HG03159 (cell line): ENCODE results near the gene RAD51B.

Experiments
- ATAC-seq: cut with Tn5 transposase; IDR thresholded peaks from one replicate; pipeline ENCODE4 v1.9.1; 2021; ENCODE audit warnings: mild to moderate bottlenecking, moderate library complexity; ENCODE audit not compliant: unreplicated experiment

Gene RAD51B

DNA sequence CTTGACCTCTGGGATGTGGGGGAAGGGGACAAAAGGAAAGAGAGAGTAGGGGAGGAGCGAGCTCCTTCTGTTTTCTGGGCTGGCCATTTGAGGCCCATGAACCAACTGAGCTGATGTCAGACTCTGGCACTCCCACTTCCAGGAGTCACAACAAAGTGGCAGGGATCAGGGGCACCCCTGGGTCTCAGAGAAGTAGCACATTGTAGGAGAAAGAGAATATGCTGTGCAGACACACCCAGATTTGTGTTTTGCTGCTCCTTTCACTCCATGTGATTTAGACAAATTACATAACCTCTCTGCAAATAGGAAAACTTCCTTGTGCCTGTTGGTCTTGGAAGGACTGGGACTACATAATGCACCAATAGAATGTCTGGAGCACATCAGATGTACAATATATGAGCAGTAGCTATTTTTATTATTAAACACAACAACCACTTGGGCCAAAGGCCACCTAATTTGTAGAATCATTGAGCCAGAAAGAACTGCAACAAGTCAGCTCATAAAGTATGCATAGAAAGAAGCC, 707.8 kb downstream of the RAD51B start:
- no peak for ATAC-seq

DNA sequence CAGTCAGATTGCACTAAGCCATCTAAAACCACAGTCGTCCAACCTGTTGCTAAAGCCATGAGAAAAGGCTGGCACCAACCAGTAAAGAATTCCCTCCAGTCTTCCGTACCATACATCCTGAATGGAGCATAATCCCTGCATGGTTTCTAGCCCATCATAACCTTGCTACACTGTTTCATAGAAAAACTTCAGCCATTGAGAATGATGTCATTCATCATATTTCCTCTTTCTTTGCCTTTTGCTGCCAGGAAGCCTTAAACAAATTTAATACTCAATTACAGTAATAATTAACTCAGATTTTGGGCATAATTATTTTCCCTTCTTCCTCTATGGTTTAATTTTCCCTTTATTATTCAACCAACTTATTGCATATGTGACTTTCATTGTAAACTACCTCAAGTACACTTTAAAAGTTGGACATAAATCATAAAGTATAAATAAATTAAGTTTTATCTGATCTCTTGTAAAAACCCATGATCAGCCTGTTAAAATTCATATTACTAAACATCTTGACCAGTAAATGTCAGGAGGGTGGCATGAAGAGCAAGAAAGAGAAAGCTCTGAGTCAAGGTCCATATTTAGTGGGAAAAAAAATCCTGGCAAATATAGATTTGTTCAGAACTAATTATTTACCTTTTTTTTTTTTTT, 708.6 kb downstream of the RAD51B start:
- no peak for ATAC-seq

DNA sequence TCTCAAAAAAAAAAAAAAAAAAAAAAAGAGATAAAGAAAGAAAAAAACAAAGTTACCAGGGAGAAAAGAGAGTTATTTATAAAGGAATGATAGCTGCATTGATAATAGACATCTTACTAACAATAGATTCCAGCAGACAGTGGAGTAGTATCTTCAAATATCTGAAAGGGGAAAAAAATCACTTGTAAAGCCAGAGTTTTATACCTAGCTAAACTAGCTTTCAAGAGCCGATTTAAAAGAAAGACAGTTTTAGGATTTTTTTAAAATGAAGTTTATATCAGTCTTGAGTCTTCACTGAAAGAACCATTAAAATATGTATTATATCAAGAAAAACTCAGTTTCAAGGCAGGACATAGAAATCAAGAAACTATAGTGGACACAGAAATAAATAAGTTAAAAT, 710.9 kb downstream of the RAD51B start:
- ATAC-seq = no peak

DNA sequence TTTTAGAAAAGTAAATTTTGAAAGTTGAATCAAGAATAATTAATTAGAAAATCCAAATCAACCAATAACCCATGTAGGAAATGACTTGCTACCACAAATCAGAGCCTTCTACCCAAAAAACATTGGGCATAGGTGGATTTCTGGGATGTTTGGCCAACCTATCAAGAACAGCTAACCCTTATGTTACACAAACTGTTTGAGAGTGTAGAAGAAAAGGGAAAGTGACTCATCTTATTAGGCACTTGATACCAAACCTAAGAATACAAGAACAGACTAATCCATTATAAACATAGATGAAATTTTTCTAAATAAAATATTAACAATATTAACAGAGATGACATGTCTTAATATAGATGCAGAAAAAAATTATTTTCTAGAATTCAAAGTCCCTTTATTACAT, 712.9 kb downstream of the RAD51B start:
- no peak for ATAC-seq

DNA sequence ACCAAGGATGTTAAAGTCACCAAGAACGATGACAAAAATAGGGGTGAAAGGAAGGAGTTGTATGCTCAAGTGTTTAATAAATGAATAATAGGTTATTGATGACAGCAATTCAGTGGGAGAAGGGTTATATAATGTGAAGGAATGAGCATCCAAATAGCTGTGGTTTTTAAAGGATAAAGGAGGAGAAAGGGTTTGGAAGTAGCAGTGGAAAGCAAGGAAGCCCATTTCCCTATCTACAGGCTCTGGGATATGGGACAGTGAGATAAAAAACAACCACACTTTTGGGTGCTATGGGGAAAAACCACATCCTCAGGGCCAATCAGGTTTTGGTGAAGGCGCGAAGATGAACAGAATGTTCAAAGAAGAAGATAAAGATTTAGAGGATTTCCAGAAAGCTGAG, 714.7 kb downstream of the RAD51B start:
- ATAC-seq = no peak

DNA sequence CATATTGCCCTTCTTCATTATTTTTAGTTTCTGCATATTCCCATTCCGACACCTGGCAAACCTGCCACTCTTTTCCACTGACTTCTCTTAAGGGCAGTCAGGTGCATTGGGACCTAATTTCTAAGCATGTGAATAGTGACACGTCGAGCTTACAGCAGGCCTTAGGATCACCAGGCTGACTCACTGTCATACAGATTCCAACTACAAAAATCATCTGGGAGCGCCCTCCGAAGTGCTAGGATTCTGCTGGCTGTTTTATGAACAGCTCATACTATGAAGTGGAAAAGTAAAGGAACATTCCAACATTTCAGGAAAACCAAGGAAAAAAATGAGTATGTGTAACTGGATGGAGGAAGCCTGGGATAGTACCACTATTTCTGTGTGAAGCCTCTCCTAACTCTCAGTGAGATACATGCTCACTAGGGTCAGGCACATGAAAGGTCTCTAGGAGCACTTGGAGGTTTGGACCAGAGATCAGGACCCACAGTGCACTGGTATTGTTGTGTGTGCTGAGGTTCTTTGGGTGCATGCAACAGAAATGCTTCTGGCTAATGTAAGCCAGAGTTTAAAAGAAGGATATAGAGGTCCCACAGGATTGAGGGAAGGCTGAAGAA, 715.9 kb downstream of the RAD51B start:
- no peak for ATAC-seq

DNA sequence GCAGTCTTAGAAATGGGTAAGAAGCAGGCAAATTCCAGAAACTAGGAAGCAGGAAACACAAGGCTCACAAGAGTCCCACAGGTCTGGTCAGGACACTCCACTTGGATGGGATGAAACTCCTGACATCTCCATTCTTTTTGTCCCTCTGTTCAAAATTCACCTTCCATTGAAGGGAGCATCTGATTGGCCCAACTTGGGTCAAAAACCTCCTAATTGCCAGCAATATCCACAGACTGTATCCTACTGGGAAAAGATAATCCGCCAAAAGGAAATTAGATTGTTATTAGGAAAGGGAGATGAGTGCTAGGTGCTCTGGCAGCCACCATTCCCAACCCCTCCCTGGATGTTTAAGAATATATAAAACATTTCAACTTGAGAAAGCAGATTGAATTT, 716.4 kb downstream of the RAD51B start:
- no peak for ATAC-seq

DNA sequence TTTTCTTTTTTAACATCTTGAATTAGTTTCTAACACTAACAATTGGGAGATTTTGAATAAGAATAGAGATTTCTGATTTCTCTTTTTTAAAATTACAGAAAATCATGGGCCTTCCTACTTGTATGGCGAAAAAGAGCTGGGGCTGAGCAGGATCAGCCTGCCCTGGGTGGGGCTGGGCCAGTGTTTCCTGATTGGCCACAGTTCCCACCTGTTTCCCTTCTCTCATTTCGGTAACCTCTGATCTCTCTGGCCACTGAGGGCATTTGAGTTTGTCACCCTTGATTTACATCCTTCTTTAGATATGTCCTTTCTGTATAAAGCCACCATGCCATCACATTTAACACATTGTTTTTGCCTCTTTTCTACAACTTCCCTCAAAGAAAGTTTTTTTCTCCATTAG, 719.1 kb downstream of the RAD51B start:
- no peak for ATAC-seq

DNA sequence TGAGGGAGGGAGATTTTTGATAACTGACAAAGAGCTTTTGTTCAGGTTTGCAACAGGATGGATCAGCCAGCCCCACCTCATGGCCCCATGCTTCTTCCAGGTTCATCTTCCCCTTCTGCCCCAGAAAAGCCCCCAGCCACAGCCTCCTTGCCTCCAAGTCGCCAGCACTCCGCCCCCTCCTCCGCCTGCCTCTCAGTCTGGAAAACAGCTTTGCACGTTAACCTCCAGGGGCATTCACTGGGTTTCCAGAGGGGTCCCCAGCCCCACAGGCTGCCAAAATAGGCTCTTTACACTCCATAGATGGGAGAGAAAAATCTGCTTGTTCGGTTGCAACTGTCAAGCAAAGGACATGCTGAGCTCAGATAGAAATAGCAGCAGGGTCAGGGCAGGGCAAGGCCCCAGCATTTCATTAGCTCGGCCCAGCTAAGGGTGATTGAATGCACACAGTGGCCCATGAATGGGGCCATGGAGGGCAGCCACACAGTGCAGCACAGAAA, 719.7 kb downstream of the RAD51B start:
- no peak for ATAC-seq

DNA sequence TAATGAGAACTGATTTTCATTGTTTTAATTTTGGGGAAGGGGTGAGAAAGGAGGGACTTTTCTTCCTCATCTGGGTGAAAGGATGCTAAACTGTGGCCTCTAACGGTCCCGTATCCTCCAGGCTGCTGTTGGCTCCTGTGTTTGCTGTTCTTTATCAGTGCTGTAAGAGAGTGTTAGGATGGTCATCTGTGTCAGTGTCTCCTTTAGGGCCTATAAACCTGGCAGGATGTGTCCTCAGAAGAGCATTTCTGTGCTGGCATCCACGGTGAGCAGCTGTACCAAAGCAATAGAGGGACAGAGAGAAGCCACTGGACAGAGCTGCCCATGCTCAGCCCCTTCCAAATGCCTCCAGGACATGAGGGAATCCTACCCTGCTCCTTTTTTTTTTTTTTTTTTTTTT, 720.2 kb downstream of the RAD51B start:
- ATAC-seq = no peak

DNA sequence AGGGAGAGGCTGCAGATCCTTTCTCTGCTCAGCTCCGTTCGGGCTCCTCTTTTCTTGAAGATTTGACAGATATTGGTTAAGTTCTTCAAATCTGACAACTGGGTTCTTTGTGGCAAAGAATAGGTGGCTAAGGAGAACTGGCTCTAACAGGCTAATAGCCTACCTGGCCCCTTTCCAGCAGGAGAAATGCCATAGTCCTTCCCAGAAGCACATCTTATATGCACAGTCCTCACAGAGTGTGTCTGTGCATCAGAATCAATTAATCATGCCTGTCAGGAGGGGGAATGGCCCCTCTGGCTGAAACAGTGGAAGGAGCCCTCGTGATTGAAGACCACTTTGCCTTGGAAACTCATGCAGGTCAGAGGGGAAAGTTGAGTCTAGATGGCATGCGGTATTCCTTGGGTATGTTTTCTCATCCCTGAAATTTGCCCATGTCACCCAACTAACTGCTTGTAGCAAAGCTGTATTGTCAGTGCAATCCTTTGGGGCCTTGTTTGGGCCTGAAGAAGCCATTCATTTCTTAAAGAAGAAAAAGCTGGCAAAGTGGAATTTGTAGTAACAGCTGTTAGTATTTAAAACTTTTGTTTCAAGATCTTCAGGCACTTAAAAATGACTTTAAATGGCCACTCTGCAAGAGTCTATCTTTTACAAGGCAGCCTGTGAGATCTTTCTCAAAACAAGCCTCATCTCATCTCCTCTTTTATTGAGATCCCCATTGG, 721.8 kb downstream of the RAD51B start:
- ATAC-seq = no peak

DNA sequence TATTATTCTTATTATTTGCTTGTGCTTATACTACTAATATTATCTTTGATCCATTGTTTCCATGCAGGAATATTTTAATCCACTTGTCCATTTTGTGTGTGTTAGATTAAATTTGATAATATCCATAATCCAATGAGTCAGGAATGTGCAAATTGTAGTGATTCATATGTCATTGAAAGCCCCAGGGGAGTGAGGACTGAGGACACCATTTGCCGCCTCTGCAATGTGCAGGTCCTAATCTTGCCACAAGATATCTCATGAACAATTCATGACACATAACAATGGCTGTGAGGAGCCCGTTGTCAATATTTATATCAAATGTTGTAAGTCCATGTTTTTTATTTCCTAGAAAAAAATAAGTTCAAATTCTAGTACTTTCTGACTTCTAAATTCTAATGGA, 722.8 kb downstream of the RAD51B start:
- ATAC-seq = no peak

DNA sequence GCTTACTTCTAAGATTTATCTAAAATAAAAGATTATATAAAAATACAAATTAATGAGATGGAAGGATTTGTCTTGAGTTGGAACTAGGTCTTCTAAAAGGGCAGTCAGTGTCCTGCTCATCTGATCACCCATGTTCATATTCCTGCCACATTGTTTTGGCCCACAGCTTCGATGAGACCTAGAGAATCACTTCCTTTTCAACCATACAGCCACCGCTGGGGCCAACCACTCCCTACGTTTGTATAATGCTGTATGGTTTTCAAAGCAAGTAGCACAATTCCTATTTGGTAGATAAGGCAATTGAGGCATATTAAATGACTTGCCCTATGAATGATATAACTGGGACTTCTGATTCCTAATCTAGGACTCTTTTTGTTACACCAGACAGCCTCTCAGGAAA, 723.9 kb downstream of the RAD51B start:
- no peak for ATAC-seq

DNA sequence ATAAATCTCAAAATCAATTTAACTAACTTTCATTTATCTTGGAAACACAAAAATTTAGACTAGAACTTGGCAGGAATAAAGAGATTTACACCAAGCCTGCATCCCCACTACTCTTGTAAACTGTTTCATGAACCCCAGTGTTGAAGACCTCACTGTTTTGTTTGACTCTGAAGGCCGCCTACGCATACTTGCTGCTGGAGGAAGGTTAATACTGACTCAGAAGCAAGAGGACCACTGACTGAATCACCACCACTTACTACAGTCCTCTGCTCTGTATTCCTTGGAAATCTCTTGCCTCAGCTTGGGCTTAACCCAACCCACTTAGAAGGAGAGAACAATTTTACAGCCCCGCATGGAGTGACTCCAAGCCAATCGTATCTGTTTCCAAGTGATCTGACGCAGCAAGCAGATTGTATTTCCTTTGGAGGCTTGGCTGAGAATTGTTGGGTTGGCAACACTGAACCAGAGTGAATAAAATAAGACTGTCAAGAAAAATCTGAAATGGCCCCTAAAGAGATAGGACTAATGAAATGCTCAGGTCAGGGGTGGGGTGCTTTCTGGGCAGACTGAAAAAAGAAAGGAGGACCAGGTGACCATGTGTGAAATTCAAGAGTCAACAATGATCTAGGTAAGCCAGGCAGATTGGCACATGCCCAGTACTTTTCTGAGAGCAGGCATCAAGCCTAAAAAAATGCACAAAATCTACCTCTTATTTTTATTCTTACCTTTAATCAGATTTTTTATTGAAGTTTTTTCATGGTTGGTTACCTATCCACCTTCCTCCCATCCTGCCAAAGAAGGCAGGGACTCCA, 724.7 kb downstream of the RAD51B start:
- ATAC-seq = no peak

DNA sequence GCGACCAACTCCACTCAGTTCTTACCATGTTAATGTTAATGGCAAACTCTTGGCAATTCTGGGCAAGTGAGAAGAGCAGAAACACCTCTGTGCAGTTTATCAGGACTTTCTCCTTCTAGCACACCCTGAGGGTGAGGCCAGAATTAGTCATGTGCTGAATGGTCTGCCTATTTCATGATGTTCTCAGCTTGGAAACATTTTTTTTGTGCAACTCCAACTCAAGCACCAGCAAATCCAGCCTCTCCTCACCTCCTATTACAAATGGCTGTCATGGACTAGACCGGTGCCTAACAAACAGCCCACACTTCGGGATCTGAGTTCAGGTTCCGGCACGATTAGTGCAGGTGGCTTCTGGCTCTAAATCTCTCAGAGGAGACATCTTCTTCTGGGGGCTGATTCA, 727.3 kb downstream of the RAD51B start:
- ATAC-seq = no peak

DNA sequence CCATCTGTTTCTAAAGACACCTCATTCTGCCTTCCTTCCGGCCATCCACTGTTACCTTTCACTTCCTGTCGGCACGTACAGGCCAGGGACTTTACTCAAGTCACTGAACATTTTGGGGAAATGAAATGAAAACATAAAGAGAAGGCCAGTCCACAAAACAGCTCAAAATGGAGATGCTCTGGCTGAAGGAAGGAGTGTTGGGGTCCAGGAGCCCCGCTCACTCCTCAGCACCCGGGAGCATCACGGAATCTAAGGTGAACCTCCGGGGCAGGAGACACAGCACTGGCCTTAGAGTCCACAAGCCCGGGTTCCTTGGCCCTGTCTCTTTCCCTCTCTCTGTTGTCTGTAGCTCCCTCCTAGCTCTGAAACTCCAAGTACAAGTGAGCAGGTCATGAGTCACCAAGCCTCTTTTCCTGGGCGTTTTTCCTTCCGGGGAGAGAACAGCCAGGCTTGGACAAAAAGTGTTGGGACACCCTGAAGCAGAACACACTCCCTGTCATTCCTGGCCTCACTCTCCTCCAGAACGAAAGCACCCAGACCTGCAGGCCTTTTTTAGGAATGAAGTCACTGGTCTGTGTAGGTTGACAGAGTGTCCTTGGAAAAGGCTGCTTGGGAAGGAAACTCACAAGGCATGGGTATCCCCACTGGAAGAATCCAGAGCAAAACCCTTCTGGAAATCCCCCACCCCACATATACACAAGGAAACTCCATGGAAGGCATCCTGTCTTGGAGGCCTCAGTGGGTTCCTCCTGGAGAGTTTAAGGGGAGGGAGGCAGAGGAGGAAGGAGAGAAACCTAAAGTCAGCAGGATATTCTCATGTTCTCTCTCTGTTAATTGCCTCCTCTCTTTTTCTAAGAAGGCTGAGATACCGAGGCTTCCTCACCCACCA, 728.0 kb downstream of the RAD51B start:
- no peak for ATAC-seq

DNA sequence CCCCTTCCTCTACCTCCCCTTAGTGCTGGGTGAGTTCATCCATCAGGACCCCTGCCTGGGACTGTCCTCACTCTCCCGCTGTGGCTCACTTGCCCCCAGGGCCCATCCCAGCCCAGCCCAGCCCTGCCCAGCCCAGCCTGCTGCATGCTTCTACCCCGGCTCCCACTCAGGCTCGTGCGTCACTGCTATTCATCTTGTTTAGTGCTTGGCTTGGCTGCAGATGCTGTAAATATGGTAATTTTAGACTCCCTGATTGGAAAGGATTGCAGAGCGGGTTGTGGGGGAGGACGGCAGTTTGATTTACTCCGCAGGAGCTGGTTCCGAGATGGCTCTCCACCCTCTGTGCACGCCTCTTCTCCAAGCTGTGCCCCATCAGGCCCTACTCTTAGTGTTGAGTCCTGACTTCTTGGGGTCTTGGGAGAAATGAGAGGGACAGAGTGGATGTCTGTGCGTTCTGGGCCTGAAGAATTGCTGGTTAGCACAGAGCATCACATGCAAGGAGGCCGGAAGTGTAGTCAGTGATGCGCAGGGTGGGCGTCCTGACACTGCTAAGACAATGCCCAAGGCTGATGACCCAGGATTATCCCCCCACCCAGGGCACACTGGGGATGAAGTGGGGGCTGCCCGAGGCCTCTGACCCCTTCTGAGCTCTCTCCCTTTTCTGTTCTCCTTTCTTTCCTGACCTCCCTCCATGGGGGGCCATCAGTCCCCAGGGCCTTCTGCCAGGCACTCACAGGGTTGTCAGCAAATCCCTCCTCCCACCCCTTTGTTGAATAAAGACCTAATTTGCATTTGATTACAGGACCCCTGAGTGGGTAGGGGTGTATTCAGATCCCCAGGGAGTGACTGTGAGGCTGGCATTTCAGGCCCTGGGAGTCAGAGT, 728.9 kb downstream of the RAD51B start:
- ATAC-seq = no peak

DNA sequence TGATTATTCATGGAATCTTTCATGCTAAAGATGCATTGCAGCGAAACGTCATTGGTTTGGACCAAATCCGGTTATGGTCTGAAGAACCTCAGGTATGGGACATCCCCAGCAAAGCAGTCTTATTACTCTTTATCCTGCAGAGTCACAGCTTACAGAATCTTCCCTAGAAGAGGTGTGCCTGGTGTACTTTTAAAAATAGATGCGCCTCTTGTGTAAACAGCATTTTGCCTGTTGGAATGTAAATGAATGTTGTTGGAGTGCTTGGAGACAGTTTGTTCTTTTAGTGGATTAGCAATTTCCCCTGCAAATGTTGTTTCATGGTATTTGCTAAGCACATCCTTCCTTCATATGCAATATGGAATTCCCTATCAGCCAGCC, 730.7 kb downstream of the RAD51B start:
- ATAC-seq = no peak

DNA sequence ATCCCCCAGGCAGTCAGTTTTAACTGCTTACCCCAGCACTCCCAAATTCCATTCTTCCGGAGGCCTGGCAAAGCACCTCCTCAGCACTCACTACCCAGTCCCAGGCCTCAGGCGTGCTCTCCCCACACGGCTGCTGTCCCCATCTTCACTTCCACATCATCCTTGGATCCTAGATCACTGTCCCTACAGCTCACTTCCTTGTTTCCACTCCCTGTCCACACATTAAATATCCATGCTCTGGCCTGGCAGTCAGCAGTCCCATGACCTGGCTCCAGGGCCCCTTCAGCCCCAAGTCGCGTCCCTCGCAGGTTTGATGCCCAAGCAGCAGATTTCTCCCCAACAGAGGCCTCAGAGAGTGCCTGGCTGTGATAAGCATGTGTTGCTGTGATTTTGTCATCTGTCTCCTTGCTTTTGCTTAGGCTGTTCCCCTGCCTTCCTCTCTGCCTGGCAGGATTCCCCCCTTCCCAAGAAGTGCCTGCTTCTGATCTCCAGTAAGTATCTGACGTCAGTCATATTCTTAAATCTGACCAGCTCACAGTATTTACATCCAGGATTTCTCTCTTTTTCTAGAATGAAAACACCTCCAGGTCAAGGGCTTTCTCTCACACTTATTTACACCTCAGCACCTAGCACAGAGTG, 731.6 kb downstream of the RAD51B start:
- no peak for ATAC-seq
